Measurements from ENCODE around the gene GRIFIN.

DNA sequence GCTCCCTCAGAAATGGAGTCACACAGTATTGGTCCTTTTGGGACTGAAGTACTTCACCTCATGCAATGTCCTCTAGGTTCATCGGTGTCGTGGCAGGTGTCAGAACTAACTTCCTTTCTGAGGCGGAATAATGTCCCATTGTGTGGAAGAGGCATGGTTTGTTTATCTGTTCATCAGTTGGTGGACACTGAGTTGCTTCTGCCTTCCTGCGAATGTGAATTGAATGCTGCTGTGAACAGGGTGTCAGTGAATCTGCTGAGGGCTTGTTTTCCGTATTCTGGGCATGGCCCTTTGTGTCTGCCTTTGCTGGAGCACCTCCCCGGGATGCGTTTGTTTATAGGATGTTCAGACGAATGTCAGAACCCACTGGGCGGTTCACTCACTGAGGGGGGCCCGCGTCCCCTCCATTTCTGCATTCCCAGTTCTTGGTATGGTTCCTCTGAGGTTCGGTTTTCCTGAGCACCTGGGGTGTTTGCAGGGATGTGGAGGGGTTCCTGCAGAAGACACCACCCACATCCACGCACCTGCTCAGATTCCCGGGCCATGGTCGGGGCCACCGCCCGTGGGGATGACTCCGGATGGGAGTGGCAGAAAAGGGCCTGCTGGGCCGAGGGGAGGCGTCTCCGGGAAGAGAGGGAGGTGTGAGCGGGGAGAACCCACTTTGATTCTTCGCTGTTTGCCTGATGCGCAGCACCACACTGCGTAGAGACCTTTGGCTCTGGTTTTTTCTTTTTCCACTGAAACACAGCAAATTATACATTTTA, 39.7 kb downstream of the GRIFIN start:
- TF ChIP-seq, protein P1, sequence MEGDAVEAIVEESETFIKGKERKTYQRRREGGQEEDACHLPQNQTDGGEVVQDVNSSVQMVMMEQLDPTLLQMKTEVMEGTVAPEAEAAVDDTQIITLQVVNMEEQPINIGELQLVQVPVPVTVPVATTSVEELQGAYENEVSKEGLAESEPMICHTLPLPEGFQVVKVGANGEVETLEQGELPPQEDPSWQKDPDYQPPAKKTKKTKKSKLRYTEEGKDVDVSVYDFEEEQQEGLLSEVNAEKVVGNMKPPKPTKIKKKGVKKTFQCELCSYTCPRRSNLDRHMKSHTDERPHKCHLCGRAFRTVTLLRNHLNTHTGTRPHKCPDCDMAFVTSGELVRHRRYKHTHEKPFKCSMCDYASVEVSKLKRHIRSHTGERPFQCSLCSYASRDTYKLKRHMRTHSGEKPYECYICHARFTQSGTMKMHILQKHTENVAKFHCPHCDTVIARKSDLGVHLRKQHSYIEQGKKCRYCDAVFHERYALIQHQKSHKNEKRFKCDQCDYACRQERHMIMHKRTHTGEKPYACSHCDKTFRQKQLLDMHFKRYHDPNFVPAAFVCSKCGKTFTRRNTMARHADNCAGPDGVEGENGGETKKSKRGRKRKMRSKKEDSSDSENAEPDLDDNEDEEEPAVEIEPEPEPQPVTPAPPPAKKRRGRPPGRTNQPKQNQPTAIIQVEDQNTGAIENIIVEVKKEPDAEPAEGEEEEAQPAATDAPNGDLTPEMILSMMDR (IDR thresholded peaks at IDR 0.05) = no peak
- TF ChIP-seq EZH2 (IDR thresholded peaks at IDR 0.05; ENCODE audit: borderline replicate concordance, insufficient read depth, low read depth, low read length, poor library complexity, severe bottlenecking) = no peak
